Measurements from ENCODE around the gene L3MBTL4.

Gene L3MBTL4

GRCh38 chr18:6118080-6118479 is 296.6 kb downstream of the L3MBTL4 start:
- TF ChIP-seq, protein P1, sequence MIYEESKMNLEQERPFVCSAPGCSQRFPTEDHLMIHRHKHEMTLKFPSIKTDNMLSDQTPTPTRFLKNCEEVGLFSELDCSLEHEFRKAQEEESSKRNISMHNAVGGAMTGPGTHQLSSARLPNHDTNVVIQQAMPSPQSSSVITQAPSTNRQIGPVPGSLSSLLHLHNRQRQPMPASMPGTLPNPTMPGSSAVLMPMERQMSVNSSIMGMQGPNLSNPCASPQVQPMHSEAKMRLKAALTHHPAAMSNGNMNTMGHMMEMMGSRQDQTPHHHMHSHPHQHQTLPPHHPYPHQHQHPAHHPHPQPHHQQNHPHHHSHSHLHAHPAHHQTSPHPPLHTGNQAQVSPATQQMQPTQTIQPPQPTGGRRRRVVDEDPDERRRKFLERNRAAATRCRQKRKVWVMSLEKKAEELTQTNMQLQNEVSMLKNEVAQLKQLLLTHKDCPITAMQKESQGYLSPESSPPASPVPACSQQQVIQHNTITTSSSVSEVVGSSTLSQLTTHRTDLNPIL (CRISPR knock-in tag; IDR thresholded peaks at IDR 0.05; ENCODE audit: low read depth): no peak
- ATAC-seq: no peak

DNA sequence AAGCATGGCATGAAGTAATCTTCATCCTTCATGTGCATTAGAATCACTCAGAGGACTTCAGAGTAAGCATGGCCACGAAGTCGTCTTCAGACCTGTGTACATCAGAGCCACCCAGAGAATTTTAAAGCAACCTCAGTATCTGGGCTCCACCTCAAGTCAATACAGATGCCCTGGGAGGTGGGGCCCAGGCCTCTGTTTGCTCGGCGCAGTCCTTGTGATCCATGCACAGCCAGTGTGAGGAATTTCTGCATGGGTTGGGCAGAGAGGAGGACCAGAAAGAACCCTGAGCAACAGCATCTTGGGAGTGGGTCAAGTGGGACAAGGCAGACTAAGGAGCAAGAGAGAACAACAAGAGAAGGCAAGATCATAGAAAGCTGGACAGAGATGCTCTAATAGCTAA is 299.0 kb downstream of the L3MBTL4 start:
- TF ChIP-seq, protein P2, sequence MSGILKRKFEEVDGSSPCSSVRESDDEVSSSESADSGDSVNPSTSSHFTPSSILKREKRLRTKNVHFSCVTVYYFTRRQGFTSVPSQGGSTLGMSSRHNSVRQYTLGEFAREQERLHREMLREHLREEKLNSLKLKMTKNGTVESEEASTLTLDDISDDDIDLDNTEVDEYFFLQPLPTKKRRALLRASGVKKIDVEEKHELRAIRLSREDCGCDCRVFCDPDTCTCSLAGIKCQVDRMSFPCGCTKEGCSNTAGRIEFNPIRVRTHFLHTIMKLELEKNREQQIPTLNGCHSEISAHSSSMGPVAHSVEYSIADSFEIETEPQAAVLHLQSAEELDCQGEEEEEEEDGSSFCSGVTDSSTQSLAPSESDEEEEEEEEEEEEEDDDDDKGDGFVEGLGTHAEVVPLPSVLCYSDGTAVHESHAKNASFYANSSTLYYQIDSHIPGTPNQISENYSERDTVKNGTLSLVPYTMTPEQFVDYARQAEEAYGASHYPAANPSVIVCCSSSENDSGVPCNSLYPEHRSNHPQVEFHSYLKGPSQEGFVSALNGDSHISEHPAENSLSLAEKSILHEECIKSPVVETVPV (CRISPR knock-in tag; IDR thresholded peaks at IDR 0.05): no peak
- TF ChIP-seq RARB (CRISPR knock-in tag; IDR thresholded peaks at IDR 0.05): no peak
- ATAC-seq: no peak

GRCh38 chr18:6113650-6114049 is 301.1 kb downstream of the L3MBTL4 start:
- ATAC-seq: no peak
- TF ChIP-seq, protein P3, sequence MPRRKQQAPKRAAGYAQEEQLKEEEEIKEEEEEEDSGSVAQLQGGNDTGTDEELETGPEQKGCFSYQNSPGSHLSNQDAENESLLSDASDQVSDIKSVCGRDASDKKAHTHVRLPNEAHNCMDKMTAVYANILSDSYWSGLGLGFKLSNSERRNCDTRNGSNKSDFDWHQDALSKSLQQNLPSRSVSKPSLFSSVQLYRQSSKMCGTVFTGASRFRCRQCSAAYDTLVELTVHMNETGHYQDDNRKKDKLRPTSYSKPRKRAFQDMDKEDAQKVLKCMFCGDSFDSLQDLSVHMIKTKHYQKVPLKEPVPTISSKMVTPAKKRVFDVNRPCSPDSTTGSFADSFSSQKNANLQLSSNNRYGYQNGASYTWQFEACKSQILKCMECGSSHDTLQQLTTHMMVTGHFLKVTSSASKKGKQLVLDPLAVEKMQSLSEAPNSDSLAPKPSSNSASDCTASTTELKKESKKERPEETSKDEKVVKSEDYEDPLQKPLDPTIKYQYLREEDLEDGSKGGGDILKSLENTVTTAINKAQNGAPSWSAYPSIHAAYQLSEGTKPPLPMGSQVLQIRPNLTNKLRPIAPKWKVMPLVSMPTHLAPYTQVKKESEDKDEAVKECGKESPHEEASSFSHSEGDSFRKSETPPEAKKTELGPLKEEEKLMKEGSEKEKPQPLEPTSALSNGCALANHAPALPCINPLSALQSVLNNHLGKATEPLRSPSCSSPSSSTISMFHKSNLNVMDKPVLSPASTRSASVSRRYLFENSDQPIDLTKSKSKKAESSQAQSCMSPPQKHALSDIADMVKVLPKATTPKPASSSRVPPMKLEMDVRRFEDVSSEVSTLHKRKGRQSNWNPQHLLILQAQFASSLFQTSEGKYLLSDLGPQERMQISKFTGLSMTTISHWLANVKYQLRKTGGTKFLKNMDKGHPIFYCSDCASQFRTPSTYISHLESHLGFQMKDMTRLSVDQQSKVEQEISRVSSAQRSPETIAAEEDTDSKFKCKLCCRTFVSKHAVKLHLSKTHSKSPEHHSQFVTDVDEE (CRISPR knock-in tag; IDR thresholded peaks at IDR 0.05): no peak
- TF ChIP-seq CSDC2 (CRISPR knock-in tag; IDR thresholded peaks at IDR 0.05) (no peak), ZFP30 (CRISPR knock-in tag; IDR thresholded peaks at IDR 0.05) (no peak), RARB (CRISPR knock-in tag; IDR thresholded peaks at IDR 0.05) (no peak), PPARA (CRISPR knock-in tag; IDR thresholded peaks at IDR 0.05; ENCODE audit: borderline replicate concordance) (no peak)

- ATAC-seq: no peak
- TF ChIP-seq POU6F1 (CRISPR knock-in tag; IDR thresholded peaks at IDR 0.05; ENCODE audit: borderline replicate concordance, low read depth) (no peak), GLIS3 (CRISPR knock-in tag; IDR thresholded peaks at IDR 0.05) (no peak), TCF4 (CRISPR knock-in tag; IDR thresholded peaks at IDR 0.05; ENCODE audit: borderline replicate concordance) (no peak), OSR1 (CRISPR knock-in tag; IDR thresholded peaks at IDR 0.05) (no peak), ESRRG (CRISPR knock-in tag; IDR thresholded peaks at IDR 0.05) (no peak), SNAI2 (CRISPR knock-in tag; IDR thresholded peaks at IDR 0.05) (no peak), ISL1 (CRISPR knock-in tag; IDR thresholded peaks at IDR 0.05) (no peak)
- TF ChIP-seq, protein P1 (CRISPR knock-in tag; IDR thresholded peaks at IDR 0.05; ENCODE audit: low read depth): no peak
Measured at GRCh38 chr18:6111726-6112125, 303.0 kb downstream of the L3MBTL4 start.

DNA sequence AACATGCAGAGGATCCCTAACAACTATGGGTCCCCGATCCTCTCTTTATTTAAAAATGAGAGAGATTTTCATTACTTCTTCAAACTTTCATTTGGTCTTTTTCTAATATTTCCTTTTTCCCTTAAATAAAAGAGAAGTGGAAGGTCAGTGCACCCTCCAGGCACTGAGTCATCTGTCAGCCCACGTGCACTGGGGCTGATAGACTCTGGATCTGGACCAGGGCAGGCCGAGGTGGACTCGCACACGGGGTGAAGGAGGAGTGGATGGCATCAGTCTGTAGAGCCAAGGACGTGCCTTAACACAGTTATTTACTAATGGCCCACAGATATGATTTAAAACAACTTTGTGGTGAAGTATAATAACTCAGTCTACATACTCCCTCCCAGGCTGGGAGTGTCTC is 305.0 kb downstream of the L3MBTL4 start:
- no peak for ATAC-seq
- TF ChIP-seq ESRRG (CRISPR knock-in tag; IDR thresholded peaks at IDR 0.05): no peak
- no peak for TF ChIP-seq PPARA (CRISPR knock-in tag; IDR thresholded peaks at IDR 0.05; ENCODE audit: borderline replicate concordance)
- no peak for TF ChIP-seq ZNF8 (CRISPR knock-in tag; IDR thresholded peaks at IDR 0.05)
- TF ChIP-seq, protein P1 (CRISPR knock-in tag; IDR thresholded peaks at IDR 0.05; ENCODE audit: low read depth): no peak
- no peak for TF ChIP-seq ARNTL (CRISPR knock-in tag; IDR thresholded peaks at IDR 0.05; ENCODE audit: borderline replicate concordance, low read depth)
